Gastrocnemius medialis (tissue), 4 donors: Measurements from ENCODE around the gene IFITM5.

ENCODE experiments used
- CTCF ChIP-seq, 5 experiments: fragments of 450-650 bp in 3 of 5; fragments of 200-600 bp in 2 of 5; sonication (generic) in 2 of 5; IDR thresholded peaks in 4 of 5; conservative IDR thresholded peaks in 1 of 5; 1 replicate in 4 of 5; 2 replicates in 1 of 5; pipeline ENCODE4 v1.5.1; 2016 to 2019; ENCODE audit warnings: antibody characterized with exemption in 5 of 5, mild to moderate bottlenecking in 3 of 5, moderate library complexity in 3 of 5
- POLR2A ChIP-seq, 2 donors: fragments of 450-650 bp; IDR thresholded peaks; one replicate each; pipeline ENCODE4 v1.6.1; 2017; ENCODE audit warnings: antibody characterized with exemption in 2 of 2, mild to moderate bottlenecking in 2 of 2, moderate library complexity in 2 of 2

- TF ChIP-seq CTCF (IDR thresholded peaks at IDR 0.05 in 4 of 5, conservative IDR thresholded peaks at IDR 0.05 in 1 of 5) = no peak
- TF ChIP-seq POLR2A (IDR thresholded peaks at IDR 0.05) = no peak
Observed at GRCh38 chr11:324156-324555, 24.8 kb upstream of the IFITM5 start.
